Sigmoid colon (tissue), 3 donors: Measurements from ENCODE around the gene ENG.
"Not testable (repeated sequence)": the region's sequence is repeated elsewhere in the genome, so short reads cannot be mapped to it uniquely, and the experiment has no call there.

Experiments
- POLR2A ChIP-seq, 2 donors: fragments of 450-650 bp; IDR thresholded peaks; one replicate each; pipeline ENCODE4 v1.6.1; 2016; ENCODE audit warnings: antibody characterized with exemption in 2 of 2, mild to moderate bottlenecking in 2 of 2, moderate library complexity in 2 of 2
- TF ChIP-seq, protein P1 (sequence below), 4 experiments: fragments of 450-650 bp in 3 of 4; fragments of 200-600 bp in 1 of 4; IDR thresholded peaks; one replicate each; pipeline ENCODE4 v1.5.1; 2016 to 2019; ENCODE audit warnings: antibody characterized with exemption in 4 of 4, mild to moderate bottlenecking in 3 of 4, moderate library complexity in 2 of 4

GRCh38 chr9:127870153-127870491 is 15.7 kb upstream of the ENG start:
- TF ChIP-seq POLR2A (IDR thresholded peaks at IDR 0.05) = not testable (repeated sequence)
- TF ChIP-seq, protein P1, sequence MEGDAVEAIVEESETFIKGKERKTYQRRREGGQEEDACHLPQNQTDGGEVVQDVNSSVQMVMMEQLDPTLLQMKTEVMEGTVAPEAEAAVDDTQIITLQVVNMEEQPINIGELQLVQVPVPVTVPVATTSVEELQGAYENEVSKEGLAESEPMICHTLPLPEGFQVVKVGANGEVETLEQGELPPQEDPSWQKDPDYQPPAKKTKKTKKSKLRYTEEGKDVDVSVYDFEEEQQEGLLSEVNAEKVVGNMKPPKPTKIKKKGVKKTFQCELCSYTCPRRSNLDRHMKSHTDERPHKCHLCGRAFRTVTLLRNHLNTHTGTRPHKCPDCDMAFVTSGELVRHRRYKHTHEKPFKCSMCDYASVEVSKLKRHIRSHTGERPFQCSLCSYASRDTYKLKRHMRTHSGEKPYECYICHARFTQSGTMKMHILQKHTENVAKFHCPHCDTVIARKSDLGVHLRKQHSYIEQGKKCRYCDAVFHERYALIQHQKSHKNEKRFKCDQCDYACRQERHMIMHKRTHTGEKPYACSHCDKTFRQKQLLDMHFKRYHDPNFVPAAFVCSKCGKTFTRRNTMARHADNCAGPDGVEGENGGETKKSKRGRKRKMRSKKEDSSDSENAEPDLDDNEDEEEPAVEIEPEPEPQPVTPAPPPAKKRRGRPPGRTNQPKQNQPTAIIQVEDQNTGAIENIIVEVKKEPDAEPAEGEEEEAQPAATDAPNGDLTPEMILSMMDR (IDR thresholded peaks at IDR 0.05) = peak in 2 of 4 experiments; percentile 4 to 6
